ENCODE results near the gene AZU1.

DNA sequence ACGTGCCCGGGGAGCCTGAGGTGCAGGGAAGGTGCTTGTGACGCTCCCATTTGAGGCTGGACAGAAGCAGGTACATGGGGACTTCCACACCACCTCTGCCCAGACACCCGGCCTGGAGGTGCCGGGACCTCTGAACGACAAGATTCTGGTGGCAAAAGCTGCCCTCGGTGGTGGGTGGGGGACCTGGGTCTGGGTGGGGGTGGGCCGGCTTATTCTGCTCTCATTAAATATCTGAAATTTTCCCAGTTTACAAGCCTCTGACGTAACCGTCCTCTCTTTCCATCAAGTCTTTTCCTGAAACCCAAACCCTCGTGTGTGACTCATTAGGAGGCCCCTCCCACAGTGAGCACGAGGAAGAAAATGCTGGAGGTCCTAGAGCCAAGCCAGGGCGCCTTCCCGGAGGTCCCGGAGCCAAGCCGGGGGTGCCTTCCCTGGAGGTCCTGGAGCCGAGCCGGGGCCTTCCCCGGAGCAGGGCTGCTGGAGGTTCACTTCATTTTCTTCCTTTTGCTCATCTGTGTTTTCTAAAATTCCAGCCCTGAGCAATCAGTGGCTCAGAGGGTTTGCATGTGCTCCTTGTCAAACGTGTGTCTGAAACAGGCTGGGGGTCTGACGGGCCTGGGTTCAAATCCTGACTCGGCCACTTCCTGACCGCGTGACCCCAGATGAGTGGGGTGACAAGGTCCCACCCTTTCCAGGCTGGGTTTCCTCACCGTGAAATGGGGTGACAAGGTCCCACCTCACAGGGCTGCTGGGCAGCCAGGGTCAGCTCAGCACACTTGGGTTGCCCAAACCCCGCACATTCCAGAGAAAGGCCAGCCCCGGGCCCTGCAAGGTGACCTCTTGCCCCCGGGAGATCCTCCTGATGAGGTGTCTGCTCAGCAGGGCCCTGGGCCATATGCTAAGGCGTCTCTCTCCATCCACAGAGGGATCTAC is 41.9 kb downstream of the AZU1 start:
- TF ChIP-seq, protein P1, sequence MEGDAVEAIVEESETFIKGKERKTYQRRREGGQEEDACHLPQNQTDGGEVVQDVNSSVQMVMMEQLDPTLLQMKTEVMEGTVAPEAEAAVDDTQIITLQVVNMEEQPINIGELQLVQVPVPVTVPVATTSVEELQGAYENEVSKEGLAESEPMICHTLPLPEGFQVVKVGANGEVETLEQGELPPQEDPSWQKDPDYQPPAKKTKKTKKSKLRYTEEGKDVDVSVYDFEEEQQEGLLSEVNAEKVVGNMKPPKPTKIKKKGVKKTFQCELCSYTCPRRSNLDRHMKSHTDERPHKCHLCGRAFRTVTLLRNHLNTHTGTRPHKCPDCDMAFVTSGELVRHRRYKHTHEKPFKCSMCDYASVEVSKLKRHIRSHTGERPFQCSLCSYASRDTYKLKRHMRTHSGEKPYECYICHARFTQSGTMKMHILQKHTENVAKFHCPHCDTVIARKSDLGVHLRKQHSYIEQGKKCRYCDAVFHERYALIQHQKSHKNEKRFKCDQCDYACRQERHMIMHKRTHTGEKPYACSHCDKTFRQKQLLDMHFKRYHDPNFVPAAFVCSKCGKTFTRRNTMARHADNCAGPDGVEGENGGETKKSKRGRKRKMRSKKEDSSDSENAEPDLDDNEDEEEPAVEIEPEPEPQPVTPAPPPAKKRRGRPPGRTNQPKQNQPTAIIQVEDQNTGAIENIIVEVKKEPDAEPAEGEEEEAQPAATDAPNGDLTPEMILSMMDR (IDR thresholded peaks at IDR 0.05): no peak
- TF ChIP-seq POLR2A (IDR thresholded peaks at IDR 0.05): no peak

Data from lower leg skin (tissue), 3 donors.